ENCODE data around the gene ASPSCR1. TPM values are rescaled to one million over a fixed set of nuclear protein-coding genes. Genes with fewer than 3 reads are reported as not detected.

Gene ASPSCR1
- total RNA-seq, 3 donors from 2014 or later: 15.4 to 31.8 (median 17.9) TPM

- Histone ChIP-seq H3K4me3 (no peak overlapping the region), H3K4me1 (peaks cover 0 to 7% of the 10 kb centered on the region in 2 donors), H3K27ac (no peak overlapping the region), H3K36me3 (peaks cover 5% of the 10 kb centered on the region), H3K27me3 (no peaks in the 10 kb centered on the region), H3K9me3 (no peaks in the 10 kb centered on the region)
- DNase-seq (ENCODE audit: low spot score in 2 of 2): no peak
- TF ChIP-seq POLR2AphosphoS5 (IDR thresholded peaks at IDR 0.05): no peak
- TF ChIP-seq POLR2A (IDR thresholded peaks at IDR 0.05): no peak
- no peak for TF ChIP-seq CTCF (IDR thresholded peaks at IDR 0.05)
- intact Hi-C loops (cut with DNase I; ENCODE audit: low total_unique reads): no loop called here
These were observed 82.0 kb downstream of the ASPSCR1 start for GRCh38 chr17:82059272-82060000.

DNA sequence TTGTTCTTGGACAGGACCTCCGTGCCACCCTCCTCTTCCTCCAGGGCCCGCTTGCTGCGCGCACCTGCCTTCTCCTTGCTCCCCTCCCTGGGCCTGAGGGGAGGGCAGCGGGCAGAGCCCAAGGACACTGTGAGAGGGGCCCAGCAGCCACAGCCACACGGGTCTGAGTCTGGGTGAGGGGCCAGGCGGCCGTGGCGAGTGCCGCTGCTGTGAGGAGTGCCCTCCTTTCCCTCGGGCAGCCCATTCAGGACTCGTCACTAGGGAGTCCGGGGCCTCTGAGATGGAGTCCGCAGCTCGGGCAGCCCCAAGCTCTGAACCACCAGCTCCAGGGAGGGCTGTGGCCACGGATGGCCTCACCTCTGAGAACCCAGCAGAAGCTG is 82.6 kb downstream of the ASPSCR1 start:
- no peaks in the 10 kb centered on the region for H3K9me3 ChIP-seq
- peaks cover 0 to 11% of the 10 kb centered on the region in 2 donors for H3K4me1 ChIP-seq
- H3K36me3 ChIP-seq: peaks cover 5% of the 10 kb centered on the region
- TF ChIP-seq POLR2A (IDR thresholded peaks at IDR 0.05) (no peak), POLR2AphosphoS5 (IDR thresholded peaks at IDR 0.05) (no peak), CTCF (IDR thresholded peaks at IDR 0.05) (no peak)
- intact Hi-C loops (cut with DNase I; ENCODE audit: low total_unique reads): no loop called here
- H3K4me3 ChIP-seq: no peak overlapping the region
- no peak overlapping the region for H3K27ac ChIP-seq
- no peak for DNase-seq (ENCODE audit: low spot score in 2 of 2)
- H3K27me3 ChIP-seq: no peaks in the 10 kb centered on the region

GRCh38 chr17:82060614-82061013 is 83.2 kb downstream of the ASPSCR1 start:
- Histone ChIP-seq H3K4me1 (peaks cover 0 to 11% of the 10 kb centered on the region in 2 donors), H3K9me3 (no peaks in the 10 kb centered on the region), H3K27ac (no peak overlapping the region), H3K27me3 (no peaks in the 10 kb centered on the region), H3K4me3 (no peak overlapping the region), H3K36me3 (peaks cover 5% of the 10 kb centered on the region)
- TF ChIP-seq POLR2AphosphoS5 (IDR thresholded peaks at IDR 0.05) (no peak), CTCF (IDR thresholded peaks at IDR 0.05) (no peak), POLR2A (IDR thresholded peaks at IDR 0.05) (no peak)
- DNase-seq (ENCODE audit: low spot score in 2 of 2): no peak
- intact Hi-C loops (cut with DNase I; ENCODE audit: low total_unique reads): no loop called here

DNA sequence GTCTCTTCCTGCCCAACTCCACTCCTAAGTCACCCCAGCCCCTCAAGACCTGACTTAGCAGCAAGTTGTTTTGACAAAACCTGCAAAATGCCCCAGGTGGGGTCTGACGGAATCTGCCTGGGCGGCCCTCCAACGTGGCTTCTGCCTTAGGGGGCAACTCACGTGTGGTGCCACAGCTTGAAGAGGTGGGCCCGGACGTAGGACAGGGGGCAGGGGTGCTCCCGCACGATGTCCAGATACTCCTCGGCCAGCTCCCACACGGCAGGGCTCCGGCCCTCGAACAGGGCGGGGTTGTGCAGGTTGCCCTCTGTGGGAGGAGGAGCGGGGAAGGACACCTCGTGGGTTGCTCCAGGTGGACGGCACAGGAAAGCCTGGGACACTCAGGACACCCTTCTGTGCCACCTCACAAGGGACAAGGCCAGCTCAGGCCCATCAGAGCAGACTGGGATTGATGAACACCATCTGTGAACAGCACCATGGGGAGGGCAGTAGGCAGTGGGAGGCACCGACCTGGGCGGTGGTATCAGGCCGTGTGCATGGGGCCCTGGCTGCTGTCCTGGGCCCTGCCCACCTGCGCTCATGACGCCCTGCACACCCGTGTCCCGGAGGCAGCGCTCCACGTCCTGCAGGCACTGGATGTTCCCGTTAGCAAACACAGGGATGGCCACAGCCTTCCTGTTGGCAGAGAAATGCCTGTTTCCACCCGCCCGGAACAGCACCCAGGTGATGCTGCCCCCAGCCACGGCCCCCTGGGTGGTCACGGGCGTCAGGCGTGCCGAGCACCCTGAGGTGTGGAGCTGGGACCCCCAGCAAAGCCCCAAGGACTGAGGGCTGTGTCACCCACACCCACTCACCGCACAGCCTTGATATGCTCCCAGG is 83.9 kb downstream of the ASPSCR1 start:
- peaks cover 5% of the 10 kb centered on the region for H3K36me3 ChIP-seq
- TF ChIP-seq POLR2AphosphoS5 (IDR thresholded peaks at IDR 0.05): no peak
- TF ChIP-seq CTCF (IDR thresholded peaks at IDR 0.05): no peak
- no peak for TF ChIP-seq POLR2A (IDR thresholded peaks at IDR 0.05)
- H3K4me1 ChIP-seq: peaks cover 0 to 11% of the 10 kb centered on the region in 2 donors
- no peak for DNase-seq (ENCODE audit: low spot score in 2 of 2)
- intact Hi-C loops (cut with DNase I; ENCODE audit: low total_unique reads): no loop called here
- no peak overlapping the region for H3K4me3 ChIP-seq
- H3K9me3 ChIP-seq: no peaks in the 10 kb centered on the region
- H3K27ac ChIP-seq: no peak overlapping the region
- H3K27me3 ChIP-seq: no peaks in the 10 kb centered on the region
